Activated CD4-positive, alpha-beta T cell treated with anti-CD3 and anti-CD28 coated beads for 24 hours (primary cell): ENCODE measurements around the gene GAK.

ENCODE experiments used
- DNase-seq, 2 donors: peaks; one replicate each; pipeline ENCODE4 v3.0.0-alpha.2; 2020; ENCODE audit warnings: low read depth in 2 of 2

GAK gene

DNA sequence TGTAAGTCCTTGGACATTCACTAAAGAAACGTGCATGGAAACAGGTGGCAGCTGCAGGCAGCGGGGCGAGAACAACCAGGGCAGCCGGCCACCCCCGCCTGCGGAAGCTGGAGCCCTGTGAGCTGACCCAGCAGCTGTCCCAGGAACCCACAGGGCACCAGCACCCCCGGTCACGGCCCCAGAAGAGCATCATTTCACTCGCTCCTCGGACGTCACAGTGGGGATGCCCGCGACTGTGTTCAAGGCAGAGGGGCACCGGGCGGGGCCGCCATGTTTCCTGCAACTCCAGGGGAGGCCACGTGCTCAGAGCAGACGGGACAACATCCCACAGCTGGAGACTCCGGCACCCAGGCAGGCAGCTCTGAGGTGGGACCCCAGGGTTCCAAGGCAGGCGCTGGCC, 61.2 kb downstream of the GAK start:
- no peak for DNase-seq

DNA sequence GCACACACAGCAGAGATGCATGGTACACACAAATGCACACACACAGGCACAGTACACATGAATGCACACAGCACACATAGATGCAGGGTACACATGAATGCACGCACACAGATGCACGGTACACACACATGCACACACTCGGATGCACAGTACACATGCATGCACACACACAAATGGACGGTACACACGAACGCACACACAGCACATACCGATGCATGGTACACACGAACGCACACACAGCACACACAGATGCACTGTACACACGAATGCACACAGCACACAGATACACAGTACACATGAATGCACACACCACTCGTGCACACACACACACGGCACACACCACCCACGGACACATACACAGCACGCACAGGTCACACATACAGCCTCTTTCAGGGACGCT, 62.3 kb downstream of the GAK start:
- no peak for DNase-seq

DNA sequence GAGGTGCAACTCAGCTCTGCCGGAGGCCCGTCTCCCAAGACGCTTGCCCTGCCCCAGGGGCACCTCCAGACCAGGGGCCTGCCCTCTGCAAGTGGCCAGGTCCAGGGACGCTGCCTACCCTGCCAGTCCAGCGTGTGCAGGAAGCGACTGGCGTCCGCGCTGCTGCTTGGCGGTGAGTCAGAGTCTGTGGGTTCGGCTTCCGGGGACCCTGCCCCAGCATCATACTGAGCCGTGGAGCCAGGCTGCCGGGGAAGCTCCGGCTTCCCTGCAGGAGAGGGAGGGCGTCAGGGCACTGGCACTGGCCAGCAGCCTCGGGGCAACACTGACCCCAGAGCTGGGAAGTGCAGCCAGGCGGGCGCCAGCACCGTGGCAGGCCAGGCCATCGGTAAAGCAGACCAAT, 63.7 kb downstream of the GAK start:
- DNase-seq = no peak

DNA sequence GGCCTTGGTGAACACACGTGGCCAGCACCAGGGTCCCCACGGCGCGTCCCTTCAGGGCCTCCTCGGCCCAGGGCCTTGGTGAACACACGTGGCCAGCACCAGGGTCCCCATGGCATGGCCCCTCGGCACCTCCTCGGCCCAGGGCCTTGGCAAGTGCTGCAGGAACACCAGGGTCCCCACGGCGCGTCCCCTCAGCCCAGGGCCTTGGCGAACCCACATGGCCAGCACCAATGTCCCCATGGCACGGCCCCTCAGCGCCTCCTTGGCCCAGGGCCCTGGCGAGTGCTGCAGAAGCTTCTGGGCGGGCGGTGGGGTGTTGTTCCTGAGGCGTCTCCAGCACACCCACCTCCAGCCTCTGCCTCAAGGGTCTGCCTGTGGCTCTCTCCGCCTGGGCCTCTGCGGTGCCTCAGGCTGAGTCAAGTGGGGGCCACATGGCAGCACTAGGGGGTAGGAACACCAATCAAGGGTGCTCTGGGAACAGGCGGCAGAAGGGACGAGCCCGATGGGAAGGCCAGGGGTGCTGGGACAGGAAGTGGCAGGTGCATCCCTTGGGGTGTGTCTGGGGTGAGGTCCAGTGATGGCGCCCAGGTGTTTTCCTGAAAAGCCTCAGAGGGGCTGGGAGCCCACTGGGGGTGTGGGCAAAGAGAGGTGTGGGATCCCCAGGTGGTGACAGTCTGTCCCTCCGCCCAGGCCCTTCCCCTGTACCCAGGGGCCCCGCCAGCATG, 64.4 kb downstream of the GAK start:
- no peak for DNase-seq

DNA sequence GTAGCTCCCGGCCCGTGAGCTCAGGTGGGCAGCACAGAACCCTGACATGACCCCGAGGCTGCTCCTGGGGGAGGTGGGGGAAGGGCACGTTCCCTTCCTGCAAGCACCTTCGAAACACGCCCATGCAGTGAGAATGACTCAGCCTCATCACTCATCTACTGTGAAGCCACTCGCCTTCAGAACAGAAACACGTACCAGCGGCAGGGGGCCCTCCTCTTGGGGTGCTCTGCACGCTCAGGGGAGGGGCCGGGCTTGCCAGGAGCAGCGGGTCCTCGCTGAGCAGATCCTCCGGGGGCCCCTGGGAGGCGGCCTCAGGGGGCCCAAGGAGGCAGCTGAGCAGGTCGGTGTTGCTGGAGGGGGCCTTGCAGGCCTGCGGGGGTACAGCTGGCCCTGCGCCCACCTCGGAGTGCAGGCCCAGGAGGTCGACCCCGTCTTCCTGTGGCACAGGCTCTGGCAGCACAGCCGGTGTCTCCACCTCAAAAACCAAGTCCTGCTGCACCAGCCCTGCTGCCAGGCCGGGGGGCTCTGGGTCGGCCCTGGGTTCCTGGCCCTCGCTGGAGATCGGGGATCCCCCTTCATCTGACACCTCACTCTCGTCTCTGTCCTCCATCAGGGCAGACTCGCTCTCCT, 65.2 kb downstream of the GAK start:
- peak in 1 of 2 donors; percentile 9 for DNase-seq

DNA sequence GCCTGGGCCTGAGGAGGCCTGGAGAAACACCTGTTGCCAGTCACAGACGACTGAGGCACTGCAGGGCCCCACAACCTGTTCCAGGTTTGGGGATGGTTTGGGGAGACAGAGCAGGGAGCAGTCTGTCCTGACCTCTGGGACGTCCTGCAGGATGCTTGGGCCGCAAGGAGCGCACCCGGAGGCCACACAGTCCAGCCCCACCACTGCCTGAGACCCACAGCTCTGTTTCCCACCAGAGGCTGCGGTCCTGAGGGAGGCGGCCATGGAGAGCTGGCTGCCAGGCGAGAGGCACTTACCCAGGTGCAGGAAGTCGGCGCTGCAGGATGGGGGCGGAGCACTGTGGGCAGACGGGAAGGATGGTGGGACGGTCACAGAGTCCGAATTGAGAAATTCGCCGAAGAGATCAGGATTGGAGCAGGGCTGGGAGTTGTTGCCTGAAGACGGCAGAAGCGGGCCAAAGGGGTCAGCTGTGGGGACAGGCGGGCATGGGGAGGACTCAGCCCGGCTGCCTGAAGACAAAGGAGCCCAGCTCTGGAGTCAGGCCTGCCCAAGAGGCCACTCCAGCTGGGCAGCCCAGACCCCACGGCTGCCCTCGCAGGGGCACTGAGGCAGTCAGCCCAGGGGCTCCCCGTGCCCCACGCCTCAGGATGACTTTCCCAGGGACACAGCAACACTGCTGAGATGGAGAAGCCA, 65.9 kb downstream of the GAK start:
- DNase-seq = no peak

DNA sequence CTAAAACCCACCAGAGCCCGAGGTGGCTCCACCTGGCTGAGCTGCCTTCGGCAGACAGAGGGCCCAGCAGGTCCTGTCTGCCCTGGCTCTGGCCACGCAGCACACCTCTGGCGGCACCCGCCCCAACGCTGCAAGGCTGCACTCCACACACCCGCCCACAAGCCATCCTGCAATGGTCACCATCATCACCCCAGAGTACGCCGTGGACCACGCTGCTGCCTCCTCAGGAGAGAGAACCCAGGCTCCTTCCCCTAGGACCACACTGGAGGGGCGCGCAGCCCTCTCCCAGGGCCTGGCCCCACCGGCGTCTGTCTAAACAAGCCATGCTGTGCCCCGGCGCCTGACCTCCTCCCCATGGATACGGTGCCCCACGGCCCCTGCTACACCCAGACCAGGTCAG, 66.5 kb downstream of the GAK start:
- DNase-seq = no peak

DNA sequence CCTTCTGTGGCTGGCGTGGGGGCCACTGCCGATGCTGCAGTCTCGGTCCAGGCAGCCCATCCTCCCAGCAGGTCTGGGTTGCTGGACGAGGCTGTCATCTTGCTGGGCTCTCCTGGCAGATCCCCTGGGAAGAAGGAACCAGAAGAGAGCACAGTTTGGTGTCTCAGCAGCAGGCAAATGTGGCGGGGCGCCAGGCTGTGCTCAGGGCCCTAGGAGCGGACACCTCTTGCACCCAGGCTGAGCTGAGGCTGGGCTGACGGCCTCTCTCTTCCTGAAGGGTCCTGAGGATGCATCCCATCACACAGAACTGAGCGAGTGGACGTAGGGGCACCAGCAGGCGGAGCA, 67.0 kb downstream of the GAK start:
- DNase-seq = no peak

DNA sequence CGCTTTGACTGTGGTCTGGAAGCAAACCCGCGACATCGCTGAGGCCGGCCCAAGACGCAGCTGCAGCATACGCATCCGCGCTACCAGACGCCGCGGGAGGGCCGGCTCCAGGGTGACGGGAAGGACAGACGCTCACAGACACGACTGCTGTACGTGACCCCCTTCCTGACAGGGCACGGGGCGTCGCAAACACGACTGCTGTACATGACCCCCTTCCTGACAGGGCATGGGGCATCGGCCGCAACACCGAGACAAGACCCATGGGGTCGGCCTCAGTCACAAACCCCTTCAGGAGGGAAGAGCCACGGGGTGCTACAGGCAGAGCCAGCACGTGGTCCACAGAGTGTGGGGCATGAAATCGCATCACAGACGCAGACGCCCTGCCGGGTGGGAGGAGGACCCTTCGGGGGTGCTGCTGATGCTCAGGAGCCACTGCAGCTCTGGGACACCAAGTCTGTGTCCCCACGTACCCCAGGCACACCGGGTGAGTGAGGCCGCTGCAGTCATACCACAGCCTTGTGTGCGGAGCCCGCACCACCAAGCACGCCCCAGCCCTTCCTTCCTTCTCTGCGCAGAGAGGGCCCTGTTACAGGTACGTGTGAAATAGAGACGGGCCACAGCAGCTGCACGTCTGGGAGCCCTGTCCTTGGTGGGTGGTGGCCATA, 67.5 kb downstream of the GAK start:
- DNase-seq = no peak

DNA sequence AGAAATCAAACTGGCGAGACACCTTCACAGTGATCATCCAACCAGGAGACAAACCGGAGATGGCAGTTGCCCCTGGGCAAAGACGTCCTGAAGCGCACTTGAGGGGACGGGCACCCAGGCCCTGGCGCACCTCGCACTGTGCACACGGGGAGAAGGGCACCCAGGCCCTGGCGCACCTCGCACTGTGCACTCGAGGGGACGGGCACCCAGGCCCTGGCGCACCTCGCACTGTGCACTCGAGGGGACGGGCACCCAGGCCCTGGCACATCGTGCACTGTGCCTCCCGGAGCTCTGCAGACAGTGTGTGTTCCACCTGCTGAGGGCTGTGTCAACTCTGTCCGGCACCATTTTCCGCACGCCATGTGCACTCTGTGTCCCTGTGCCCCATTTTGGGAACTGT, 71.6 kb downstream of the GAK start:
- DNase-seq = no peak

DNA sequence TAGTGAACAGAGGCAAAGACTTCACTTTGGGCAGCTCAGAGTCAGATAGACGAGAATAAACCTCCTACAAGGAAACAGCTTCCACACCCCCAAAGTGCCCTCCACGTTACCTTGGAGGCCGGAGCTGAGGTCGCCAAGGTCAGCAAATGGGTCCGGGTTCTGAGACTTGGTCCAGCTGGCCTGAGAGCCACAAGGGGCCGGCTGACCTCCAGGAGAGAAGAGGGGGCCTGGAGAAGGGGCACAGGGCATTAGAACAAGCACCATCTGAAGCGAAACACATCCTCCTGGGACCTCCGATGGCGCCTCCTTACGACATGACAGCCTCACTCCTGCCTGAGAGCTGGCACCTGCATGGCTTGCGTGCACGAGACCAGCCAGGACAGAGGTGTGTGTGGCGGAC, 72.6 kb downstream of the GAK start:
- no peak for DNase-seq

DNA sequence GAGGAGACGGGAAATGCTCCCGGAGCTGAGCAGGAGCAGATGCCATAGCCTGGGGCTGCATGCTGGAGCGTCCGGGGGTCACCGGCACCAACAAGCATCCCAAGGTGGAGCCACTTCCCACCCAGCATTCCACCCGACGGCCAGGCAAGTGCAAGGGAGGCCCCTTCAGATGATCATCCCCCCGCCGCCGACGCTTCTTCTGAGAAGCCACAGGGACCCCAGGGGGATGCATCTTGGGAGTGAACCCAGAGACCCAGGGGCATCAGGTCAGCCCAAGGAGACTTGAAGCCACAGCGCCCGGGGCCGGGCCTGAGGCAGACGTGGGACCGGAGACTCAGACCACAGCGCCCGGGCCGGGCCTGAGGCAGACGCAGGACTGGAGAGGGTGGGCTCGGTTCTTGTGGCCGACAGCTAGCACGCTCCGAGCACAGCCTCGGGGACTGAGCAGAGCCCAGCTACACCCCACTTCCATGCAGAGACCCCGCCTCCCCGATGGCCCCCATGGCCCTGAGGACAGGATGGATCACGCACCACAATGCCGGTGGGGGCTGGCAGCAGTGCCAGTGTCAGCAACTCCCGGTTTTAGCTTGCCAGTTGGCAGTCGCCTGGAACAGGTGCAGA, 73.2 kb downstream of the GAK start:
- DNase-seq = no peak

DNA sequence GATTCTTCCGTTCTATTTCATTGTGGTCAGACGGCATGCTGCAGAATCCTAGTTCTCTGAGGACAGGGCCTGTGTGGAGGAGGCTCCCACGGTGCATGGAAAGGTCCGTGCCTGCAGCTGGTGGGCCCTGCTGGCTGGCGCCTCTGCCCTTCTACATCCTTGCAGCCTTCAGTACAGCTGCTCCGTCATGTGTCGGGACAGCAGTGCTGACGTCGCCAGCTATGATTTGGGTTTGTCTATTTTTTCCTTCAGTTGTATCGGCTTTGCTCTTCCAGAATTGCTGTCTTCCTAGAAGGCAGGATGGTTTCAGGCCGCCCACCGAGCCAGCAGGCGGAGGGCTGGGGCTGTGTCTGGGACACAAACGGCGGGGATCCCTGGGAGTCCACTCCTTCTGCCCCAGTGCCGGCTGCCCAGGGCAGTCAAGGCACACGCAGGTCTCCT, 74.1 kb downstream of the GAK start:
- no peak for DNase-seq

DNA sequence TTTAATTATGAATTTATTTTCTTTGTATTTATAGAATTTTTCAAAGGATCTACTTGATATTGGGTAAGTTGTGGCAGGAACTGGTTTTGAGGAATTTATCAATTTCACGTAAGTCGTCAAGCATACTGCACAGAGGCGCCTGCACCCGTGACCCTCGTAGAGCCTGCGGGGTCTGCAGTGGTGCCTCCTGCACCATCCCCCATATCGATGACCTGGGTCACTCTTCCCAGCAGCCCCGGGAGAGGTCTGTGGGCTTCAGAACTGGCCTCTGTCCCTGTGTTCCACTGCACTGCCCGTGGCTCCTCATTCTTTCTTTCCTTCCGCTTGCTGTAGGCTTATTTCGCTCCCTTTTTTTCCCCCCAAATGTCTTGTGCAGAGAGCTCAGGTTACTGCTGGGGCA, 74.7 kb downstream of the GAK start:
- no peak for DNase-seq

DNA sequence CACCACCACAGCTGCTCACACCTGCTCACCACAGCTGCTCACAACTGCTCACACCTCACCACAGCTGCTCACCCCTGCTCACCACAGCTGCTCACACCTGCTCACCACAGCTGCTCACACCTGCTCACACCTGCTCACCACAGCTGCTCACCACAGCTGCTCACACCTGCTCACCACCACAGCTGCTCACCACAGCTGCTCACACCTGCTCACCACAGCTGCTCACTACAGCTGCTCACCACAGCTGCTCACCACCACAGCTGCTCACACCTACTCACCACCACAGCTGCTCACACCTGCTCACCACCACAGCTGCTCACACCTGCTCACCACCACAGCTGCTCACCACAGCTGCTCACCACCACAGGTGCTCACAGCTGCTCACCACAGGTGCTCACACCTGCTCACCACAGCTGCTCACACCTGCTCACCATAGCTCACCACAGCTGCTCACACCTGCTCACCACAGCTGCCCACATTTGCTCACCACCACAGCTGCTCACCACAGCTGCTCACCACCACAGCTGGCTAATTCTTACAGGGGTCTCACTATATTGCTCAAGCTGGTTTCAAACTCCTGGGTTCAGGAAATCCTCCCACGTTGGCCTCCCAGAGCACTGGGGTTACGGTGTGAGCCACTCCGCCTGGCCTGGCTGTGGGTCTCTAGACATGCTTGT, 75.8 kb downstream of the GAK start:
- DNase-seq = no peak

DNA sequence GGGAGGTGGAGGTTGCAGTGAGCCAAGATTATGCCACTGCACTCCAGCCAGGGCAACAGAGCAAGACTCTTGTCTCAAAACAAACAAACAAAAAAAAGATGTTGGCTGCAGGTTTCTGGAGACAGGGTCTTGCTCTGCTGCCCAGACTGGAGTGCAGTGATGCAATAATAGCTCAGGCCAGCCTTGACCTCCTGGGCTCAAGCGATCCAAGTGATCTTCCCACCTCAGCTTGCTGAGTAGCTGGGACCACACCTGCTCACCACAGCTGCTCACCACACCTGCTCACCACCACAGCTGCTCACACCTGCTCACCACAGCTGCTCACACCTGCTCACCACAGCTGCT, 76.3 kb downstream of the GAK start:
- DNase-seq = no peak

DNA sequence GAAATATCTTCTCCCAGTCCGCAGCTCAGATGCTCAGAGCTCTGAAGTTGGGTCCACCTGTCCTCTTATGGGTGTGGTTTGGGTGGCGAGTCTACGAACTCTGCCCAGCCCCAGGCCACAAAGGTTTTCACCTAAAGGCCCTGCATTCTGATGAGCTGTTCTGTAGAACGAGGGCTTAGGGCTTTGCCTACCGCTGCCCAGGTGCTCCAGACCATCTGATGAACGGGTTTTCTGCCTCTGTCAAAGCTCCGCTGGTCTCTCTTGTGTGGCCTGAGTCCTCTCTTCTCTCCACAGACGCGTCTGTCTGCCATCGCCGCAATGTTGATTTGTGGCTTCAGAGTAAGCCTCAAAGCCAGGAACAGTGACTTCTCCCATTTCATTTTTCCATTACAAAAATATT, 77.8 kb downstream of the GAK start:
- DNase-seq = no peak

DNA sequence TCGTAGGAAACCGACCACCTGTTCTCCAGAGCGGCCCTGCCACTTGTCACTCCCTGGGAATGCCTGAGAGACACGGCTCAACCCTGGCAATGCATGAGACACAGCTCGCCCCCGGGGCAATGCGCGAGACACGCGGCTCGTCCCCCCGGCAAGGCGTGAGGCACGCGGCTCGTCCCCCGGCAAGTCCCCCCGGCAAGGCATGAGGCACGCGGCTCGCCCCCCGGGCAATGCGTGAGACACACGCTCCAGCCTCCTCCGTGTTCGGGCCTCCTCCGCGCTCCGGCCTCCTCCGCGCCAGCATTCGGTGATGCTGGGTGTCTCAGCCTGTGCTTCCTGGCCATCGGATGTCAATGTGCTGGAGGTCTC, 78.7 kb downstream of the GAK start:
- no peak for DNase-seq

DNA sequence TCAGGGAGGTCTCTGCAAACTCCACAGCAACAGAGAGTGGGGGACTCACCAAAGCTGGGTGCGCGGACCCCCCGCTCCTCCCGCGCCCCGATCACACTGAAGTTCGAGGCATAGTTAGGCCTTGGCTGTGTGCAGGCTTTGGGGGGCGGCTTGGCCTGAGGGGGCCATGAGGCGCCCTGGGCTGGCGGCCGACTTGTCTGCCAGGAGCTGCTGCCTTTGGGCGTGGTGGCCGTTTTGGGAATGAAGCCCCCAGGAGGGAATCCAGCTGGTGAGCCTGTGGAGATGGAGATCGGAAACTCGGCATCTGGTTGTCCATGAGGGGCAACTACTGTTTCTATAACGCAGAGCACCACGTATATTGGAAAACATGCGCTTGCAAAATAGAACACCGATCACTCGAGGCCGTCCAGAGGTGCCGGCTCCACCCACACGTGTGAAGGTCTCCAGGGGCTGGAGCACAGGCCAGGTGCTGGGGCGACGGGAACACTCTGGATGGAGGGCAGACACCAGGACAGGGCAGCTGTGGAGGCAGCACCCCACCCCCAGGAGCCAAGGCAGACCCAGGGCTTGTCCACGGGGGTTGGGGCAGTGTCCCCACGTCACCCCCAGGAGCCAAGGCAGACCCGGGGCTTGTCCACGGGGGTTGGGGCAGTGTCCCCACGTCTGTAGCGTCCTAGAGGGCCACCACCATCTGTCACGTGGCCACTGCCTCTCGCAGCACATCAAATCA, 80.2 kb downstream of the GAK start:
- no peak for DNase-seq

DNA sequence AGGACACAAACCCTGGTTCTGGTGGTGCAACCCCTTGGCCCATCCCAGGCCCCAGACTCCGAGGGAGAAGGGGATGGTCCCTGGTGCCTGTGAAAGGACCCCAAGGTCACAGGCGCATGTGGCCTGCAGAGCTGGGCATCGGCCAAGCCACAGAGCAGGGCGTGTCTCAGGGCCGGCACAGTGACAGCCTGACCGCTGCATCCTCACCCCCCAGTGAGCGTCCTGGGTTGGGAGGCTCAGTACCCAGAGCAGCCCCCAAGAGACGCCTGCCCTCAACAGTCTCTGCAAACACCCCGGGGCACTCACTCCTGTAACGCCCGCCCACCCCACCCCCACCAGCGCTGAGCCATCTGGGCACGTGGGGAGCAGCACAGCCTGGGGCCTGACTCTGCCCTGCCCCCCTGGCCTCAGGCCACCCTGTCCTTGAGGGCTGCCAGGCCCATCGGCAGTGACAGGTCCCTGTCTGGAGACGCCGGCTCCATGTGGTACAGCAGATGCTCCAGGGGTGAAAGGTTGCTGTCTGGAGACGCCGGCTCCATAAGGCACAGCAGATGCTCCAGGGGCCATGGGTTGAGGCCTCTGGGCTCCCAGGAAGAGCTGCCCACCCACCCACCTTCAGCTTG, 81.7 kb downstream of the GAK start:
- DNase-seq = no peak
